Vagina (tissue), 2 donors: Measurements from ENCODE around the gene SEMA4A. TPM values are rescaled to one million over a fixed set of nuclear protein-coding genes. Genes with fewer than 3 reads are reported as not detected.
A peak's percentile ranks its signal among the peaks of the same experiment; 100 is the strongest.

Experiments used
- DNase-seq, 2 donors: peaks; one replicate each; pipeline ENCODE4 v3.0.0-alpha.2; 2017; ENCODE audit errors: extremely low spot score in 2 of 2
- H3K27ac ChIP-seq: fragments of 200-600 bp; sonication (generic); one replicate; pipeline ENCODE4 v1.5.1; 2019
- H3K27me3 ChIP-seq: fragments of 200-600 bp; sonication (generic); one replicate; pipeline ENCODE4 v1.5.1; 2019
- H3K36me3 ChIP-seq, 2 donors: fragments of 200-600 bp; sonication (generic); one replicate each; pipeline ENCODE4 v1.5.1; 2017 to 2019
- H3K4me1 ChIP-seq: fragments of 200-600 bp; sonication (generic); one replicate; pipeline ENCODE4 v1.5.1; 2019
- H3K4me3 ChIP-seq, 2 donors: fragments of 200-600 bp; sonication (generic); 1 replicate in 1 of 2; 2 replicates in 1 of 2; pipeline ENCODE4 v1.5.1; 2016 to 2019
- H3K9me3 ChIP-seq: fragments of 200-600 bp; sonication (generic); one replicate; pipeline ENCODE4 v1.5.1; 2019
- POLR2A ChIP-seq, 2 donors: fragments of 450-650 bp; IDR thresholded peaks; one replicate each; pipeline ENCODE4 v1.6.1; 2017; ENCODE audit warnings: antibody characterized with exemption in 2 of 2, mild to moderate bottlenecking in 2 of 2, moderate library complexity in 2 of 2
- POLR2AphosphoS5 ChIP-seq, 2 donors: sonication (generic); formaldehyde crosslinking; IDR thresholded peaks; one replicate each; pipeline ENCODE4 v1.9.0; 2017; ENCODE audit warnings: antibody characterized with exemption in 2 of 2, mild to moderate bottlenecking in 2 of 2, low read depth in 1 of 2; ENCODE audit not compliant: insufficient read depth in 1 of 2
- intact Hi-C: fragments of 100-400 bp; cut with DNase I; formaldehyde crosslinking; loops from one replicate; pipeline ENCODE4 v1.15.1; 2023
- total RNA-seq: library from RNA; depleted of rRNA; stranded (reverse); fragments of >200 nt; gene quantifications from one replicate; pipeline ENCODE4 v1.2.3, GENCODE V29; 2016
- TF ChIP-seq, protein P1 (sequence below), 3 experiments: fragments of 450-650 bp in 2 of 3; fragments of 200-600 bp in 1 of 3; sonication (generic) in 1 of 3; IDR thresholded peaks; one replicate each; pipeline ENCODE4 v1.5.1; 2017 to 2019; ENCODE audit warnings: antibody characterized with exemption in 3 of 3, mild to moderate bottlenecking in 2 of 3, moderate library complexity in 2 of 3

The SEMA4A gene
- total RNA-seq, 1 donor from 2014 or later: 18.7 TPM

GRCh38 chr1:156140879-156141707 is 12.3 kb upstream of the SEMA4A start:
- TF ChIP-seq POLR2A (IDR thresholded peaks at IDR 0.05): no peak
- TF ChIP-seq, protein P1, sequence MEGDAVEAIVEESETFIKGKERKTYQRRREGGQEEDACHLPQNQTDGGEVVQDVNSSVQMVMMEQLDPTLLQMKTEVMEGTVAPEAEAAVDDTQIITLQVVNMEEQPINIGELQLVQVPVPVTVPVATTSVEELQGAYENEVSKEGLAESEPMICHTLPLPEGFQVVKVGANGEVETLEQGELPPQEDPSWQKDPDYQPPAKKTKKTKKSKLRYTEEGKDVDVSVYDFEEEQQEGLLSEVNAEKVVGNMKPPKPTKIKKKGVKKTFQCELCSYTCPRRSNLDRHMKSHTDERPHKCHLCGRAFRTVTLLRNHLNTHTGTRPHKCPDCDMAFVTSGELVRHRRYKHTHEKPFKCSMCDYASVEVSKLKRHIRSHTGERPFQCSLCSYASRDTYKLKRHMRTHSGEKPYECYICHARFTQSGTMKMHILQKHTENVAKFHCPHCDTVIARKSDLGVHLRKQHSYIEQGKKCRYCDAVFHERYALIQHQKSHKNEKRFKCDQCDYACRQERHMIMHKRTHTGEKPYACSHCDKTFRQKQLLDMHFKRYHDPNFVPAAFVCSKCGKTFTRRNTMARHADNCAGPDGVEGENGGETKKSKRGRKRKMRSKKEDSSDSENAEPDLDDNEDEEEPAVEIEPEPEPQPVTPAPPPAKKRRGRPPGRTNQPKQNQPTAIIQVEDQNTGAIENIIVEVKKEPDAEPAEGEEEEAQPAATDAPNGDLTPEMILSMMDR (IDR thresholded peaks at IDR 0.05): peak in 1 of 3 experiments; percentile 32
- TF ChIP-seq POLR2AphosphoS5 (IDR thresholded peaks at IDR 0.05; ENCODE audit: insufficient read depth in 1 of 2, low read depth in 1 of 2): peak in 1 of 2 donors; percentile 62
- no peaks in the 10 kb centered on the region for H3K27me3 ChIP-seq
- DNase-seq: no peak
- H3K4me1 ChIP-seq: peaks cover 35% of the 10 kb centered on the region
- H3K4me3 ChIP-seq: no peak overlapping the region
- intact Hi-C loops: no loop called here
- peaks cover 0 to 34% of the 10 kb centered on the region in 2 donors for H3K36me3 ChIP-seq
- H3K27ac ChIP-seq: peak overlapping the region; percentile 68
- H3K9me3 ChIP-seq: no peaks in the 10 kb centered on the region

GRCh38 chr1:156143765-156144489 is 9.5 kb upstream of the SEMA4A start:
- H3K27ac ChIP-seq: no peak overlapping the region
- H3K27me3 ChIP-seq: no peaks in the 10 kb centered on the region
- H3K4me3 ChIP-seq: no peak overlapping the region
- peaks cover 0 to 5% of the 10 kb centered on the region in 2 donors for H3K36me3 ChIP-seq
- no peak for TF ChIP-seq POLR2AphosphoS5 (IDR thresholded peaks at IDR 0.05; ENCODE audit: insufficient read depth in 1 of 2, low read depth in 1 of 2)
- TF ChIP-seq POLR2A (IDR thresholded peaks at IDR 0.05): no peak
- TF ChIP-seq, protein P1 (IDR thresholded peaks at IDR 0.05): no peak
- peaks cover 51% of the 10 kb centered on the region for H3K4me1 ChIP-seq
- intact Hi-C loops: no loop called here
- no peaks in the 10 kb centered on the region for H3K9me3 ChIP-seq
- DNase-seq: no peak

DNA sequence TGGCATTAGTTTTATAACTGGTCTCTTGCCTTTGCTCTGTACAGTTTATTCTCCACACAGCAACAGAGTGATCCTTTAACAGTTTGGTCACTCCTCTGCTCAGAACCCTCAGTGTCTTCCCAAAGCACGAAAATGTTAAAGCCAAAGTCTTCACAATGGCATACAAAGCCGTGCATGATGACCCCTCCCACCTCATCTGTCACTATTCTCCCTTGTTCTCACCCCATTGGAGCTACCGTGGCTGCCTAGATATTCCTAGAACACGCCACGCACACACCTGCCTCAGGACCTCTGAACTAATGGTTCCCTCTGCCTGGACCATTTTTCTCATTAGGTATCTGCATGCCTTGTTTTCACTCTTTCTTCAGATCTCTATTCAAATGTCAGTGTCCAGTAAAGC is 8.6 kb upstream of the SEMA4A start:
- H3K36me3 ChIP-seq: no peaks in the 10 kb centered on the region
- H3K4me3 ChIP-seq: no peak overlapping the region
- no peaks in the 10 kb centered on the region for H3K27me3 ChIP-seq
- H3K9me3 ChIP-seq: no peaks in the 10 kb centered on the region
- DNase-seq: no peak
- no peak overlapping the region for H3K27ac ChIP-seq
- intact Hi-C loops: no loop called here
- TF ChIP-seq, protein P1 (IDR thresholded peaks at IDR 0.05): no peak
- TF ChIP-seq POLR2AphosphoS5 (IDR thresholded peaks at IDR 0.05; ENCODE audit: insufficient read depth in 1 of 2, low read depth in 1 of 2) (no peak), POLR2A (IDR thresholded peaks at IDR 0.05) (no peak)
- peaks cover 43% of the 10 kb centered on the region for H3K4me1 ChIP-seq

GRCh38 chr1:156145650-156146019 is 7.8 kb upstream of the SEMA4A start:
- no peak for DNase-seq
- no peak for TF ChIP-seq POLR2AphosphoS5 (IDR thresholded peaks at IDR 0.05; ENCODE audit: insufficient read depth in 1 of 2, low read depth in 1 of 2)
- TF ChIP-seq, protein P1 (IDR thresholded peaks at IDR 0.05): no peak
- TF ChIP-seq POLR2A (IDR thresholded peaks at IDR 0.05): no peak
- Histone ChIP-seq H3K27ac (no peak overlapping the region), H3K4me3 (no peak overlapping the region), H3K27me3 (no peaks in the 10 kb centered on the region), H3K4me1 (peaks cover 36% of the 10 kb centered on the region), H3K36me3 (no peaks in the 10 kb centered on the region), H3K9me3 (no peaks in the 10 kb centered on the region)
- intact Hi-C loops: loop anchor here (2.0 kb wide), 1 partner anchor 81 kb away; no protein-coding TSS in a partner anchor
